Stimulated activated CD8-positive, alpha-beta memory T cell treated with anti-CD3 and anti-CD28 coated beads, Interleukin-15, amount 100 ng/mL, for 4 hours (primary cell): ENCODE measurements around the gene PITPNB.

Experiments used
- DNase-seq, 2 donors: peaks; one replicate each; pipeline ENCODE4 v3.0.0-alpha.2; 2020; ENCODE audit warnings: low read depth in 2 of 2

Gene PITPNB

DNA sequence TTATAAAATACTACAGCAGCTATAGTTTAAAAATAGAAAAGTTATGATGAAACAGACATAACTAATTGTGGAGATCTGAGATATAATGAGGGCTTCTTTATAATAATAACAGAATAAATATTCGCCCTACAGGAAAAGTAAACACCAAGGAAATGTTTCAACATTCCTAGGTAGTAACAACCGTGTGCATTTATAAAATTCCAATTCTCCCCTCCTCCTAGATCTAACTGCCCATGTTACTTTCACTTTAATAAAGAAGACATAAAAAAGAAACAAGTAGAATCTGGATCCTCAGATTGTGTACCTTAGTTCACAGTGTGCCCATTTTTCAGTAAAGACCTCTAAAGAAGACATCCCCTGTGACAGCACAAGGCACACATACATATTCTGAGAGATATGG lies 59.7 kb downstream of the PITPNB start:
- no peak for DNase-seq

- DNase-seq = no peak
Observed at GRCh38 chr22:27858626-27859025, 60.4 kb downstream of the PITPNB start.

DNA sequence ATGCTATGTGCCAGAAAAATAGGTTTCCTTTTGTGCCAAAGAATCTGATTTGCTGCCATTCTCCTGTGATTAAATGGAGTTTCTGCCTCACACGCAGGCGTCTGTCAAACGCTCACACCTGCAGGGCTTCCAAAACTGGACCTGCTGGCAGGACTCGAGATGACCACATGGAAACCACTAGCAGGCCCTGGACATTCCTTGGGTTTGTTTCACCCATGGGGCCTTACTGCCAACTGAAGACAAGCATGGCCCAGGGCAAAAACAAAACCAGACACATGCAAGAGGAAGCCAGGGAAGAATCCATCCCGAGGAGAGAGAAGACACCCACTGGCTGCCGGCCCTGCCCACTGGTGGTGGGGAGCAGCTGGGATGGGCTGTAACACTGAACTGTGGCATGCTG lies 61.6 kb downstream of the PITPNB start:
- DNase-seq = no peak

DNA sequence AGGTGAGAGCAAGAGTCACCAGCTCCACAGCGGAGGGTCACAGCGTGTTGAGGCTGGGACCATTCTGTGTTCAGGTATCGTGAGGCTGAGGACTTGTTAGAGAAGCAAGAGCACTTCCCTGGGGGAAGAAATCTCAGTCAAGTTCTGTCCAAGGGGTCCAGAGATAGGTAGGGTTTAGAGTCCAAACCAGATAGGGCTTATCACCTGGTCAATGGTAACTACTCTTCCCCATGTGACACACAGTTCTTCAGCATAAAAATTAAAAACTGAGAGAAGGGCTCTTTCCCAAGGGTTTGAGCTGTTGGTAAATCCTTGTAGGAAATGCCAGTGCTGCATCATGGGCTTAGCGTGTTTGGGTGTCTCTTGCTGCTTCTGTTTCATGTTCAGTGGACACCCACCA lies 62.7 kb downstream of the PITPNB start:
- no peak for DNase-seq

DNA sequence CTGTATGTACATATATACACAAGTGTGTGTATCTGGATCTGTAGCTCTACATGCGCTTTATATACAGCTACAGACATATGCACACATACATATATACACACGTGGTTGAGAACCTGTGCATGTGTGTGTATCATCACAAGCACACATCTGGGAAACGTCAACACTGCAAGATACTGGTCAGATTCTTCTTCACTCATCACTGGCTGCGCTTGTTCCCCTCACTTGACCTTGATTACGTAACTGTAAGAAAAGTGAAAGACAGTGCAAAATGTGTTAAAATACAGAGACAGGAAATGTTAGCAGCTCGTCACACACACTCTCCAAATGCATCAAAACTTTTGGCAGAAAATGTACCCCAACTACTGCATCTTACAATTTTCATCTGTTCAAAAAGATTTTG lies 65.6 kb downstream of the PITPNB start:
- DNase-seq = no peak

GRCh38 chr22:27851974-27852746 lies 66.9 kb downstream of the PITPNB start:
- DNase-seq = no peak

DNA sequence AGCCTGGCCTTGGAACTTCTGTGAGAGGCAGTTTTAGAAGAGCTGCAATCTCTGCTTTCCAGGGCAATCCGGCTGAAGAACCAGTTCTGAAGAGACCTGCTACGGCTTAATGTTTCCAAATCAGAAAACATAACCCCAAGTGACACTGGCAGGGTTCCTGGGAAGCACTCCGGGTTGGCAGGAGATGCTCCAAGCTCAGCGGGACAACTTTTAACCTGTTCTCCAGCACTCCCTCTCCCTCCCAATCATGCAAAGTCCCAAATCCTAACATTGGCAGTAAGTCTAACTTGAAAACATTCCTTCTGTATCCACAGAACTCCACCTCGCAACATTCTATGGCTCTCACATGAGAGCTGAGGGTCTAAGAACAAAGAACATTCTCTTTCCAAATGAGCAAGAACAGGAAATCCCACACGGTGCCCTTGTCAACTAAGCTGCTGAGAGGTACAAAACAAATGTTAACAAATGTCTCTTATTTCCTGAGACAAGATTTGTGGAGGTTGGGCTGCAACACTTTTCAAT lies 69.0 kb downstream of the PITPNB start:
- DNase-seq = no peak

- DNase-seq = no peak
Observed at GRCh38 chr22:27848005-27848404, 71.1 kb downstream of the PITPNB start.

- no peak for DNase-seq
Observed at GRCh38 chr22:27846910-27847309, 72.1 kb downstream of the PITPNB start.

GRCh38 chr22:27846248-27846757 lies 72.8 kb downstream of the PITPNB start:
- no peak for DNase-seq

- no peak for DNase-seq
Observed at GRCh38 chr22:27845644-27846043, 73.4 kb downstream of the PITPNB start.

GRCh38 chr22:27844656-27845591 lies 74.1 kb downstream of the PITPNB start:
- DNase-seq = no peak

- DNase-seq = no peak
Observed at GRCh38 chr22:27844256-27844655, 74.8 kb downstream of the PITPNB start.

DNA sequence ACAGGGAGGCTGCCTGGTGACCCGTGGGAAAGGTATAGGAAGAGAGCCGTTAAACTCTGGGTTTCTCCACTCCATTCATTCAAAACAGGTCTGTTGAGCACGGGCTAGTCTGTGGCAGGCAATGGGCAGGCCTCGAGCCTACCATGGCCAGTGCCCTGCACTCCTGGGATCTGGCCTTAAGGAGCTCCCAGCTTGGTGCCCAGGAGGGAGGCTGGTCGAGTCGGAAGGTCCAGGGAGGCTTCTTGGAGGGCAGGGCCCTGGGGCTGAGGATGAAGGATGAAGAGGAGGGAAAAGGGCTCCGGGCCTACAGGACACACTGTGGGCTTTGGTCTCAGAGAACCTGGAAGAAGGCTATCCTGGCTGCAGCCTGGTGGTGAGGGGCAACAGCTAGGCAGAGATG lies 75.6 kb downstream of the PITPNB start:
- no peak for DNase-seq

GRCh38 chr22:27842669-27843431 lies 76.2 kb downstream of the PITPNB start:
- no peak for DNase-seq

- no peak for DNase-seq
Observed at GRCh38 chr22:27842201-27842600, 76.9 kb downstream of the PITPNB start.

GRCh38 chr22:27840436-27840835 lies 78.6 kb downstream of the PITPNB start:
- DNase-seq = no peak

GRCh38 chr22:27839057-27839660 lies 79.9 kb downstream of the PITPNB start:
- DNase-seq = no peak

DNA sequence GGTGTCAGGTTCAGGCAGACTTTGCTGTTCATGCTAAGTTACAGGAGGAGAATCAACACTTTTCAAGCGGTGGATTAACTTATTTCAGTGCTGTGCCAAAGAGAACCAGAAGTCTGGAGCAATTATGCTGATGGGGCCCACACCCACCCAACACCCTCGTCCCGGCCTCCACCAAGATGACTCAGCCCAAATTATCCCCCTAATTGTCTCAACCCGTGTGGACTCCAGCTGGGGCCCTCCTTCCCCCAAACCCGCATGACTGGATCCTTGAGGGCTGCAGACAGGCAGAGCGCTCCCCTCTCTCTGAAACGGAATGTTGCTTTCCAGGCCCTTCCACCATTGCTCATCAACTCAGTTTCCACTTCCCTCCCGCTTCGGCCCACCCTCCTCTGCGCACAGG lies 82.9 kb downstream of the PITPNB start:
- DNase-seq = no peak

DNA sequence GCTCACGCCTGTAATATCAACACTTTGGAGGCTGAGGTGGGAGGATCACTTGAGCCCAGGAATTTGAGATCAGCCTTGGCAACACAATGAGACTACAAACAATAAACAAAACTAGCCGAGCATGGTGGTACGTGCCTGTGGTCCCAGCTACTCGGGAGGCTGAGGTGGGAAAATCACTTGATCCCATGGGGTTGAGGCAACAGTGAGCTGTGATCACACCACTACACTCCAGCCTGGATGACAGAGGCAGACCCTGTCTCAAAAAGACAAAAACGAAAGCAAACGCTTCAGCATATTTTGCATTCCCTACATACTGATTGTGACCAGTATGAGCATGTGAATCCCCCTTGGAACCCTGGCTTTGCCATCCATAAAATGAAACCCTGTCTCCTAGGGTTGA lies 83.6 kb downstream of the PITPNB start:
- DNase-seq = no peak
